ENCODE data around the gene TMEM204.

Gene TMEM204

DNA sequence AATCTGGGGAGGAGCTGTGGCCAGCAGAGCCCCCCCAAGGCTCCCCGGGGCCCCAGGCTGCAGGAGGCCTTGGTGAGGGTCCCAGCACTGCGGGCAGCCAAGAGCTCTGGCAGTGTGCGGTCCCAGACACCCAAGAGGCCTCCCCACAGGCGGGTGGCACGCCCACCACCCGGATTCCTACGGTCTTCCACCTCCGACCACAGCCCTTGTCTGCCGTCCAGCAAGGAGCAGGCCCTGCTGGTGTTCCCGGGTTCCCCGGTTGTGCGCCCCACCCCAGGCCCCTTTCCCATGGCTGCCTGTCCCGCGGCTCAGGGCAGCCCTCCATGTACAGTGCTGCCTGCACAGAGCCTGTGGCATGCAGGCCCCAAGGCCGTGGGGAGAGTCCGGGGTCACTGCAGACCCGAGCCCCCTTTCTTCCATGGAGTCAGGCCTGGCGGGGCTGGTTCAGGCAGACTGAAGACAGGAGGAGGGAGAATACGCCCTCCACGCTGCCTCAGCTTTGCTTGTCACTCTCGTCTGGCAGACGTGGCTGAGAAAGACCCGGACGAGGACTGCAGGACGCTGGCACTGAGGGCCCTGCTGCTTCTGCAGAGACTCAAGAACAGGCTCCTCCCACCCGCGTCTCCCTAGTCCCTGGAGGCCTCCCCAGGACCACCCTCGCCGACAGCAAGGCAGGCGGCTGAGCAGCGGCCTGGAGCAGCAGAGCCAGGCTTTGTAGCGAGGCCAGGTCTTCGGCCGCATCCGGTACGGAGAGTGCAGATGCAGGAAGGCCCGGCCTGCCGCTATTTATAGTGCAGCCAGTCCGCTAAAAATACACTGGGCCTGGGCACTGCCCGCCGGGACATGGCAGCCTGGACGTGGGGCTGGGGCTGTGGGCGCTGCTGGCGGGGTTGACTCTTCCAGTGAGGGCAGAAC, 23.9 kb upstream of the TMEM204 start:
- TF ChIP-seq, protein P1, sequence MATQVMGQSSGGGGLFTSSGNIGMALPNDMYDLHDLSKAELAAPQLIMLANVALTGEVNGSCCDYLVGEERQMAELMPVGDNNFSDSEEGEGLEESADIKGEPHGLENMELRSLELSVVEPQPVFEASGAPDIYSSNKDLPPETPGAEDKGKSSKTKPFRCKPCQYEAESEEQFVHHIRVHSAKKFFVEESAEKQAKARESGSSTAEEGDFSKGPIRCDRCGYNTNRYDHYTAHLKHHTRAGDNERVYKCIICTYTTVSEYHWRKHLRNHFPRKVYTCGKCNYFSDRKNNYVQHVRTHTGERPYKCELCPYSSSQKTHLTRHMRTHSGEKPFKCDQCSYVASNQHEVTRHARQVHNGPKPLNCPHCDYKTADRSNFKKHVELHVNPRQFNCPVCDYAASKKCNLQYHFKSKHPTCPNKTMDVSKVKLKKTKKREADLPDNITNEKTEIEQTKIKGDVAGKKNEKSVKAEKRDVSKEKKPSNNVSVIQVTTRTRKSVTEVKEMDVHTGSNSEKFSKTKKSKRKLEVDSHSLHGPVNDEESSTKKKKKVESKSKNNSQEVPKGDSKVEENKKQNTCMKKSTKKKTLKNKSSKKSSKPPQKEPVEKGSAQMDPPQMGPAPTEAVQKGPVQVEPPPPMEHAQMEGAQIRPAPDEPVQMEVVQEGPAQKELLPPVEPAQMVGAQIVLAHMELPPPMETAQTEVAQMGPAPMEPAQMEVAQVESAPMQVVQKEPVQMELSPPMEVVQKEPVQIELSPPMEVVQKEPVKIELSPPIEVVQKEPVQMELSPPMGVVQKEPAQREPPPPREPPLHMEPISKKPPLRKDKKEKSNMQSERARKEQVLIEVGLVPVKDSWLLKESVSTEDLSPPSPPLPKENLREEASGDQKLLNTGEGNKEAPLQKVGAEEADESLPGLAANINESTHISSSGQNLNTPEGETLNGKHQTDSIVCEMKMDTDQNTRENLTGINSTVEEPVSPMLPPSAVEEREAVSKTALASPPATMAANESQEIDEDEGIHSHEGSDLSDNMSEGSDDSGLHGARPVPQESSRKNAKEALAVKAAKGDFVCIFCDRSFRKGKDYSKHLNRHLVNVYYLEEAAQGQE (IDR thresholded peaks at IDR 0.05; ENCODE audit: insufficient read depth in 1 of 2, low read depth in 2 of 2, low read length in 2 of 2): no peak
- TF ChIP-seq FOXP2 (optimal IDR thresholded peaks at IDR 0.05; ENCODE audit: borderline replicate concordance, extremely low read depth, extremely low read length, insufficient read depth): no peak
- TF ChIP-seq SIN3A (IDR thresholded peaks at IDR 0.05; ENCODE audit: borderline replicate concordance, insufficient read depth, low read length): no peak
- no peak for TF ChIP-seq TAF1 (IDR thresholded peaks at IDR 0.05; ENCODE audit: borderline replicate concordance, insufficient read depth, low read length)
- no peak for TF ChIP-seq POLR2AphosphoS5 (IDR thresholded peaks at IDR 0.05; ENCODE audit: low read depth, low read length)

DNA sequence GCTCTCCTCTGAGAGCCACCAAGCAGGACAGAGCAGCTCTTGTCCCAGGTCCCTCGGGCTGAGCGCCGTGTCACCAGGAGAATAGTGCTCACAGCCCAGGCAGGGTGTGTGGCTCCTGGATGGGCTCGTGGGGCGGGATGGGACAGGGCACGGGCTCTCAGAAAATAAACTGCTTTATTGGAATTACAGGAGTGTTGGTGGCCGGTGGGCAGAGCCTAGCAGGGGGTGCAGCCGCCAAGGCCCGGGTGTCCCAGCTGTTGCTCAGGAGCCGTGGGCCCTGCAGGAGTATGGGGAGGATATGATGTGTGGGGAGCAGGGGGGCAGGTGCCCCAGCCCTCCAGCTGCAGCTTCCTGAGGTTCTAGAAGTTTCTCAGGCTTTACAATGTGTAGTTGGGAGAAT, 23.2 kb upstream of the TMEM204 start:
- no peak for TF ChIP-seq FOXP2 (optimal IDR thresholded peaks at IDR 0.05; ENCODE audit: borderline replicate concordance, extremely low read depth, extremely low read length, insufficient read depth)

DNA sequence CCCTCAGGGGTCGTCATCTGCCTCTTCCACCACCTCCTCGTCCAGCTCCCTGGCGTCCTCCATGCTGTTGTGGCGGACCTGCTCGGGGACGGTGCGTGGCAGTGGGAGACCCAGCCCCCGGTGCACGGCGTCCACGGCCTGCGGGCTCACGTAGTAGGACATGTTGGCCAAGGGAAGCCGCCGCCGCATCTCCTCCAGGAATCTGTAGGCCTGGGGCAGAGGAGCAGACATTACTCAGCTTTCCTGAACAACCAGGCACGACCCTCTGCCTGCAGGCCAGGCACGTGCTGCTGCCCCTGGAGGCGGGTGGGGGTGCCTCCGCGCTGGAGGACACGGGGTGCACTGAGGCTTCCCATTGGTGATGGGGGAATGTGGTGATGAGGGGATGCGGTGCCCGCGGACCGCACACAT, 22.5 kb upstream of the TMEM204 start:
- TF ChIP-seq, protein P1 (IDR thresholded peaks at IDR 0.05; ENCODE audit: insufficient read depth in 1 of 2, low read depth in 2 of 2, low read length in 2 of 2): no peak
- TF ChIP-seq SIN3A (IDR thresholded peaks at IDR 0.05; ENCODE audit: borderline replicate concordance, insufficient read depth, low read length) (no peak), FOXP2 (optimal IDR thresholded peaks at IDR 0.05; ENCODE audit: borderline replicate concordance, extremely low read depth, extremely low read length, insufficient read depth) (no peak)

DNA sequence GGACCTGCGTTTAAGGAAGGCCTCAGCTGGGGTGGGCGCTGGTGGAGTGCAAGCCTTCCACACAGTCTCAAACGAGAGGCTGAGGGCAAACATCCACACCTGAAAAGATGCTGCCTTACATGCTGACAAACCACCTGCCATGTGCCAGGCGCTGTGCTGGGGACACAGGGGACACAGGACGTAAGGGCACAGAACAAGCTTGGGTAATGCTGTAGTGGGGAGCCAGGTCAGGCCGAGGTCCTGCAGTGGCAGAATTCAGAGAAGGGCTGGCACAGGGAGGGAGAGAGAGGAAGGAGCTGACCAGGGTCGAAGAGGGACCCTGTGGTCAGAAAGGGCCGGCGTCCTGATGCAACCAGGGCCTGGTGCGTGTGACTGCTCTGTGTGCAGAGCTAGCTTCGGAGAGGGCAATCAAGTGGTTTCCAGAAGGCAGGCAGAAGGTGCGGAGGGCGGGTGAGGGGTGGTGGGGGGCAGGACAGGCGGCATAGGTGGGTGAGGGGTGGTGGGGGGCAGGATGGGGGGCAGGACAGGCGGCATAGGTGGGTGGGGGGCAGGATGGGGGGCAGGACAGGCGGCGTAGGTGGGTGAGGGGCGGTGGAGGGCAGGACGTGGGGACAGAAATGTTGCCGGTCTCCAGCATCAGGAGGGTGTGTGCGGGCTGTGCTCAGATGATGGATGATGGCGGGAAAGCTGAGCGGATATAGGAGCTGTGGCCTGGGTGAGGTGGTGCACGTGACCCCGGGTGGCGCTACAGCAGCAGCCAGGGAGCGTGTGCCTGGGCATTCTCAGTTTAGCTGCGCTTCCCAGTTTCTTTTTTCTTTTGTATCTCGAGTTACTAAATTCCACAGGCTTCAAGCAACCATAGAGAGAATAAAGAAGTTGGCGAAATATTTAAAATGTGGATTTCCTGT, 21.6 kb upstream of the TMEM204 start:
- no peak for TF ChIP-seq POLR2AphosphoS5 (IDR thresholded peaks at IDR 0.05; ENCODE audit: low read depth, low read length)
- no peak for TF ChIP-seq SIN3A (IDR thresholded peaks at IDR 0.05; ENCODE audit: borderline replicate concordance, insufficient read depth, low read length)
- TF ChIP-seq, protein P1 (IDR thresholded peaks at IDR 0.05; ENCODE audit: insufficient read depth in 1 of 2, low read depth in 2 of 2, low read length in 2 of 2): no peak
- no peak for TF ChIP-seq FOXP2 (optimal IDR thresholded peaks at IDR 0.05; ENCODE audit: borderline replicate concordance, extremely low read depth, extremely low read length, insufficient read depth)
- TF ChIP-seq TAF1 (IDR thresholded peaks at IDR 0.05; ENCODE audit: borderline replicate concordance, insufficient read depth, low read length): no peak

DNA sequence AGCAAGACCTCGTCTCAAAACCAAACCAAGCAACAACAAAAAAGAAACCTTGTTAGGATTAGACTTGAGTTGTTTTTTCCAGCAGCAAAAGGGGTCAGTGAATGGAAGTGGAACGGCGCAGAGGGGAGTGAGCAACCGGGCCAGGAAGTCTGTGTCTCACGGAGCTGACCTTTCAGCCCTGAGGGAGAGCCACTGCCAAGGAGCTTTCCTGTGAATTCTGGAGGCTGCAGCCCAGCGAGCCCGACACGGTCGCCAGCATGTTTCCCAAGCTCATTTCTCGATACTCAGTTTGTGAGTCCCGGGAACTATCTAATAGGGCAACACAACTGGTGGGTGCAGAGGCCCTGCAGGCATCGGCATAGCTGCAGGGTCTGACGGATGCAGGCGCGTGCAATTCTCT, 20.7 kb upstream of the TMEM204 start:
- TF ChIP-seq FOXP2 (optimal IDR thresholded peaks at IDR 0.05; ENCODE audit: borderline replicate concordance, extremely low read depth, extremely low read length, insufficient read depth) (no peak), SIN3A (IDR thresholded peaks at IDR 0.05; ENCODE audit: borderline replicate concordance, insufficient read depth, low read length) (no peak), TAF1 (IDR thresholded peaks at IDR 0.05; ENCODE audit: borderline replicate concordance, insufficient read depth, low read length) (no peak), POLR2AphosphoS5 (IDR thresholded peaks at IDR 0.05; ENCODE audit: low read depth, low read length) (no peak)
- TF ChIP-seq, protein P1 (IDR thresholded peaks at IDR 0.05; ENCODE audit: insufficient read depth in 1 of 2, low read depth in 2 of 2, low read length in 2 of 2): no peak

All from PFSK-1 (cell line).